ENCODE measurements around the gene PC.
A peak's percentile ranks its signal among the peaks of the same experiment; 100 is the strongest.
"Not testable (repeated sequence)": the region's sequence is repeated elsewhere in the genome, so short reads cannot be mapped to it uniquely, and the experiment has no call there.

PC gene

GRCh38 chr11:66800720-66801428 is 157.3 kb downstream of the PC start:
- peak; percentile 42 for DNase-seq (ENCODE audit: low spot score)
- TF ChIP-seq CTCF (IDR thresholded peaks at IDR 0.05; ENCODE audit: extremely low read depth, missing control alignments) = no peak

- not testable (repeated sequence) for DNase-seq (ENCODE audit: low spot score)
Measured at GRCh38 chr11:66799815-66800214, 158.4 kb downstream of the PC start.

Measured in GM20000 (cell line).